Heart right ventricle (tissue), 16 donors: ENCODE data around the gene CPLX3. TPM values are rescaled to one million over a fixed set of nuclear protein-coding genes. Genes with fewer than 3 reads are reported as not detected.

Source experiments
- ATAC-seq, 8 donors: fragments of 200-7000 bp; cut with Tn5 transposase; one replicate each; pipeline ENCODE4 v1.9.1; 2020; ENCODE audit warnings: mild to moderate bottlenecking in 8 of 8, moderate library complexity in 8 of 8, moderate number of reproducible peaks in 1 of 8
- DNase-seq, 2 donors: peaks; one replicate each; pipeline ENCODE4 v3.0.0-alpha.2; 2020
- H3K27ac ChIP-seq, 10 donors: fragments of 200-600 bp; sonication (generic) in 2 of 10; one replicate each; pipeline versions ENCODE4 v1.5.0 to v1.8.0; 2020 to 2022; ENCODE audit warnings: mild to moderate bottlenecking in 3 of 10
- H3K27me3 ChIP-seq, 7 donors: fragments of 200-600 bp; one replicate each; pipeline ENCODE4 v1.8.0; 2021 to 2022; ENCODE audit warnings: mild to moderate bottlenecking in 2 of 7
- H3K36me3 ChIP-seq, 9 donors: fragments of 200-600 bp; sonication (generic) in 1 of 9; one replicate each; pipeline versions ENCODE4 v1.5.0 to v1.8.0; 2020 to 2022; ENCODE audit warnings: mild to moderate bottlenecking in 2 of 9
- H3K4me1 ChIP-seq, 9 donors: fragments of 200-600 bp; sonication (generic) in 1 of 9; one replicate each; pipeline versions ENCODE4 v1.5.0 to v1.8.0; 2020 to 2022; ENCODE audit warnings: mild to moderate bottlenecking in 4 of 9
- H3K4me3 ChIP-seq, 10 donors: fragments of 200-600 bp; sonication (generic) in 2 of 10; one replicate each; pipeline versions ENCODE4 v1.5.0 to v1.8.0; 2020 to 2022; ENCODE audit warnings: mild to moderate bottlenecking in 7 of 10, moderate library complexity in 2 of 10
- H3K9me3 ChIP-seq, 11 donors: fragments of 200-600 bp in 10 of 11; sonication (generic) in 2 of 11; one replicate each; pipeline versions ENCODE4 v1.5.0 to v1.8.0; 2013 to 2022; ENCODE audit warnings: mild to moderate bottlenecking in 2 of 11, control low read depth in 1 of 11, moderate library complexity in 1 of 11
- CTCF ChIP-seq, 9 donors: fragments of 200-600 bp; sonication (generic) in 2 of 9; IDR thresholded peaks; one replicate each; pipeline versions ENCODE4 v1.5.0 to v1.8.0; 2021 to 2022; ENCODE audit warnings: antibody characterized with exemption in 9 of 9, mild to moderate bottlenecking in 5 of 9, moderate library complexity in 1 of 9
- WGBS, 2 donors: extraction: QIAGEN DNeasy Blood & Tissue Kit; methylation state at CpG; one replicate each; pipeline ENCODE4 v1.1.7; 2013; ENCODE audit warnings: inconsistent platforms in 1 of 2; 5-methylcytosine and 5-hydroxymethylcytosine counted together
- intact Hi-C, 10 donors: fragments of 100-400 bp; cut with DNase I; formaldehyde crosslinking; loops; one replicate each; pipeline versions ENCODE4 v1.11.1 to v1.14.2; 2022
- polyA plus RNA-seq, 2 donors: library from polyadenylated mRNA; stranded (reverse); fragments of 200-250 nt; gene quantifications; one replicate each; pipeline ENCODE4 v1.2.3, GENCODE V29; 2013
- total RNA-seq, 10 donors: library from RNA; stranded (reverse); fragmentation: NEBNext Ultra II Directional in 3 of 10; extraction: Animal tissue kit (Norgen Biotek cat#: 25700) in 3 of 10; gene quantifications; one replicate each; pipeline versions ENCODE4 v1.2.1 to v1.2.4, GENCODE V29; 2021 to 2023
- donor health status: Arrhythmogenic right ventricular cardiomyopathy.
- donor health status: ischemic (EF 13 %, LVEDD 7.1; RV severe dilation, severe dysfunction).
- donor health status: healthy with polysubstance abuse.
- donor health status: DM: no; HTN: yes; CAD: no.
- donor health status: DM: no; HTN: no; CAD: no.
- donor health status: ischemic (EF 25% LVEDD 6.9; RV normal size, moderate dysfunction).
- donor health status: ischemic (EF 25% LVEDD 5.7; RV mildly dilated, moderate dysfunction).
- donor health status: healthy.
- donor health status: DM: yes; HTN: yes; CAD: no.
- donor health status: Ischemic cardiomyopathy.
- donor health status: ischemic (EF 35%, LVEDD 5.7; RV mildly dilated, moderate dysfunction).
- donor health status: nonischemic (EF 11% LVEDD 7.7; RV severe dilation, severe dysfunction).
- donor health status: DM: yes; HTN: yes; CAD: no.
- donor health status: PGD.
- donor health status: ischemic (EF 29% LVEDD 5.4; RV normal size, mild dysfunction).
- donor health status: nonischemic (EF 23%, LVEDD 6.1; RV moderate dilation, normal function).

CPLX3 gene
- total and polyA plus RNA-seq, 12 donors: 0.04 to 14.6 (median 1.3) TPM; not detected in 1

DNA sequence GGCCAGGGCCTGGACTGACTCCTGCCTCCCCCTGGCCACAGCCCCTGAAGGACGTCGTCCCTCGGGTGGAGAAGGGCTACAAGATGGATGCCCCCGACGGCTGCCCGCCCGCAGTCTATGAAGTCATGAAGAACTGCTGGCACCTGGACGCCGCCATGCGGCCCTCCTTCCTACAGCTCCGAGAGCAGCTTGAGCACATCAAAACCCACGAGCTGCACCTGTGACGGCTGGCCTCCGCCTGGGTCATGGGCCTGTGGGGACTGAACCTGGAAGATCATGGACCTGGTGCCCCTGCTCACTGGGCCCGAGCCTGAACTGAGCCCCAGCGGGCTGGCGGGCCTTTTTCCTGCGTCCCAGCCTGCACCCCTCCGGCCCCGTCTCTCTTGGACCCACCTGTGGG is 24.1 kb upstream of the CPLX3 start:
- intact Hi-C loops: loop anchor here in 1 of 10 donors (5.0 kb wide), 1 partner anchor 35 kb away; no protein-coding TSS in a partner anchor
- Histone ChIP-seq H3K27ac (no peak overlapping the region), H3K4me3 (no peak overlapping the region), H3K9me3 (no peaks in the 10 kb centered on the region), H3K36me3 (peaks cover 3 to 77% (median 35%) of the 10 kb centered on the region in 9 donors), H3K4me1 (peaks cover 4 to 34% (median 21%) of the 10 kb centered on the region in 9 donors), H3K27me3 (no peaks in the 10 kb centered on the region)
- TF ChIP-seq CTCF (IDR thresholded peaks at IDR 0.05): no peak
- DNase-seq: no peak
- 90 to 95% methylated on average over 19 to 20 of the region's 20 CpGs for WGBS, 2 donors
- no peak for ATAC-seq

GRCh38 chr15:74802862-74803447 is 23.5 kb upstream of the CPLX3 start:
- Histone ChIP-seq H3K4me1 (peaks cover 4 to 29% (median 18%) of the 10 kb centered on the region in 9 donors), H3K9me3 (no peaks in the 10 kb centered on the region), H3K4me3 (no peak overlapping the region), H3K27ac (no peak overlapping the region), H3K36me3 (peaks cover 3 to 71% (median 35%) of the 10 kb centered on the region in 9 donors), H3K27me3 (no peaks in the 10 kb centered on the region)
- no peak for TF ChIP-seq CTCF (IDR thresholded peaks at IDR 0.05)
- ATAC-seq (no peak), DNase-seq (no peak)
- intact Hi-C loops: loop anchor here in 1 of 10 donors (5.0 kb wide), 1 partner anchor 36 kb away; no protein-coding TSS in a partner anchor
- 90 to 91% methylated on average over 31 of the region's 31 CpGs for WGBS, 2 donors

GRCh38 chr15:74804935-74805334 is 21.5 kb upstream of the CPLX3 start:
- Histone ChIP-seq H3K36me3 (peaks cover 3 to 51% (median 35%) of the 10 kb centered on the region in 9 donors), H3K9me3 (no peaks in the 10 kb centered on the region), H3K27ac (no peak overlapping the region), H3K4me3 (no peak overlapping the region), H3K27me3 (no peaks in the 10 kb centered on the region), H3K4me1 (peaks cover under 1 to 16% (median 5%) of the 10 kb centered on the region in 9 donors)
- no peak for TF ChIP-seq CTCF (IDR thresholded peaks at IDR 0.05)
- ATAC-seq (no peak), DNase-seq (no peak)
- 60 to 61% methylated on average over 6 of the region's 6 CpGs for WGBS, 2 donors
- intact Hi-C loops: loop anchor here in 3 of 10 donors (5.0 kb wide), 2 partner anchors 33 to 38 kb away; no protein-coding TSS in a partner anchor

DNA sequence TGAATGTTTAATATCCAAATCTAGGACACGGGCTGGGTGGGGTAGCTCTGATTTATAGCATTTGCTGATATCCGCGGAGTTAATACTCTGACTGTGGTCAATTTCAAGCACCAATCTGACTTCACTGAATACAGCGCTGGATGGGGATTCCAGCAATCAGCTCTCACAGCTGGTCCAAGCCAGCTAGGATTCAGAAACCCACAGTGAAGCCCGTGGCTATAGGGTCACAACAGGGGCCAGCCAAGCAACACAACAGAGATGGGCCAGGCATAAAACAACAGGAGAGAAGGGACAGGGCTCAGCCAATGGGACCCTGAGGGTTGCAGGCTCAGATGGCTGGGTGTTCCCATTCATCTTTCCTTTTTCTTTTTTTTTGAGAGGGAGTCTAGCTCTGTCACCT is 19.1 kb upstream of the CPLX3 start:
- intact Hi-C loops: loop anchor here in 2 of 10 donors (5.0 kb wide), 1 partner anchor 35 kb away; no protein-coding TSS in a partner anchor
- TF ChIP-seq CTCF (IDR thresholded peaks at IDR 0.05): no peak
- H3K27me3 ChIP-seq: no peaks in the 10 kb centered on the region
- 65 to 72% methylated on average over 5 of the region's 5 CpGs for WGBS, 2 donors
- H3K27ac ChIP-seq: no peak overlapping the region
- DNase-seq: no peak
- H3K36me3 ChIP-seq: peaks cover 0 to 28% (median 19%) of the 10 kb centered on the region in 9 donors
- no peak overlapping the region for H3K4me3 ChIP-seq
- no peak for ATAC-seq
- peaks cover 0 to 8% (median 0%) of the 10 kb centered on the region in 9 donors for H3K4me1 ChIP-seq
- no peaks in the 10 kb centered on the region for H3K9me3 ChIP-seq
